ENCODE measurements around the gene TAS1R3. TPM values are rescaled to one million over a fixed set of nuclear protein-coding genes. Genes with fewer than 3 reads are reported as not detected.

TAS1R3 gene
- total RNA-seq, 1 donor from 2014 or later = 0.97 TPM

DNA sequence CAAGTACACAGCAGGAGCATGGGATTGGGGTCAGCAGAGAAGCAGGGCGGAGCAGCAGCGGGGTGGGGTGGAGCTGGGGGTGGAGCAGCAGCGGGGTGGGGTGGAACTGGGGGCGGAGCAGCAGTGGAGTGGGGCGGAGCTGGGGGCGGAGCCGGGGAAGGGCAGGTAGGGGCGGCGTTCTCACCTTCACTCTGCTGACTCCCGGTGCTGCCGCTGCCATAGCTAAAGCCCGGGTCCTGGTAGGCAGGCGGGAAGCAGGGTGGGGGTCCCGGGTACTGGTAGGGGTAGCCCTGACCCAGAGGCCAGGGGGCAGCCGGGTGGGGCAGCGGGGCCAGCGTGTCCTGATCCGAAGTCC lies 6.7 kb downstream of the TAS1R3 start:
- H3K4me3 Mint-ChIP-seq (ENCODE audit: unreplicated experiment) = no peak overlapping the region
- H3K27me3 Mint-ChIP-seq (ENCODE audit: unreplicated experiment) = no peaks in the 10 kb centered on the region
- H3K36me3 Mint-ChIP-seq (ENCODE audit: unreplicated experiment) = peaks cover 8% of the 10 kb centered on the region
- no peaks in the 10 kb centered on the region for H3K9me3 Mint-ChIP-seq (ENCODE audit: unreplicated experiment)
- no peak for DNase-seq (ENCODE audit: extremely low spot score, unreplicated experiment)
- H3K27ac Mint-ChIP-seq (ENCODE audit: unreplicated experiment) = no peak overlapping the region
- no peaks in the 10 kb centered on the region for H3K4me1 Mint-ChIP-seq (ENCODE audit: unreplicated experiment)
- TF ChIP-seq, protein P1, sequence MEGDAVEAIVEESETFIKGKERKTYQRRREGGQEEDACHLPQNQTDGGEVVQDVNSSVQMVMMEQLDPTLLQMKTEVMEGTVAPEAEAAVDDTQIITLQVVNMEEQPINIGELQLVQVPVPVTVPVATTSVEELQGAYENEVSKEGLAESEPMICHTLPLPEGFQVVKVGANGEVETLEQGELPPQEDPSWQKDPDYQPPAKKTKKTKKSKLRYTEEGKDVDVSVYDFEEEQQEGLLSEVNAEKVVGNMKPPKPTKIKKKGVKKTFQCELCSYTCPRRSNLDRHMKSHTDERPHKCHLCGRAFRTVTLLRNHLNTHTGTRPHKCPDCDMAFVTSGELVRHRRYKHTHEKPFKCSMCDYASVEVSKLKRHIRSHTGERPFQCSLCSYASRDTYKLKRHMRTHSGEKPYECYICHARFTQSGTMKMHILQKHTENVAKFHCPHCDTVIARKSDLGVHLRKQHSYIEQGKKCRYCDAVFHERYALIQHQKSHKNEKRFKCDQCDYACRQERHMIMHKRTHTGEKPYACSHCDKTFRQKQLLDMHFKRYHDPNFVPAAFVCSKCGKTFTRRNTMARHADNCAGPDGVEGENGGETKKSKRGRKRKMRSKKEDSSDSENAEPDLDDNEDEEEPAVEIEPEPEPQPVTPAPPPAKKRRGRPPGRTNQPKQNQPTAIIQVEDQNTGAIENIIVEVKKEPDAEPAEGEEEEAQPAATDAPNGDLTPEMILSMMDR (IDR thresholded peaks at IDR 0.05) = no peak

DNA sequence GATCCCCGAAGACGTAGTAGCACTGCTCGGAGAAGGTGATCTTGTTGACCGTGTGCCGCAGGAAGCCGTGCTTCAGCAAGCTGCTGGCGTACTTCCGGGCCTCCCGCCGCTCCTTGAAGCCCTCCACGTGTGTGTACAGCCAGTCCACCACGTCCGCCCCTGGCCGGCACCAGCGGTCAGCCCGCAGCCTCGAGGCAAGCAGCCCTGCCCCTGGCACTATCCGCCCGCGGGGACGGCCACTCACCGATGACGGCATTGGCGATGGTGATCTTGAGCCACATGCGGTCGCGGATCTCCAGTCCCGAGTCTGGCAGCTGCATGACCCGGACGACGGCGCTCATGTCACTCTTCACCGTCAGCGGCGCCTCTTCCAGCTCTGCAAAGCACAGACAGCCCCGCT lies 7.2 kb downstream of the TAS1R3 start:
- no peaks in the 10 kb centered on the region for H3K27me3 Mint-ChIP-seq (ENCODE audit: unreplicated experiment)
- no peaks in the 10 kb centered on the region for H3K9me3 Mint-ChIP-seq (ENCODE audit: unreplicated experiment)
- H3K36me3 Mint-ChIP-seq (ENCODE audit: unreplicated experiment) = peaks cover 8% of the 10 kb centered on the region
- TF ChIP-seq, protein P1 (IDR thresholded peaks at IDR 0.05) = no peak
- H3K4me3 Mint-ChIP-seq (ENCODE audit: unreplicated experiment) = no peak overlapping the region
- H3K4me1 Mint-ChIP-seq (ENCODE audit: unreplicated experiment) = no peaks in the 10 kb centered on the region
- no peak for DNase-seq (ENCODE audit: extremely low spot score, unreplicated experiment)
- no peak overlapping the region for H3K27ac Mint-ChIP-seq (ENCODE audit: unreplicated experiment)

DNA sequence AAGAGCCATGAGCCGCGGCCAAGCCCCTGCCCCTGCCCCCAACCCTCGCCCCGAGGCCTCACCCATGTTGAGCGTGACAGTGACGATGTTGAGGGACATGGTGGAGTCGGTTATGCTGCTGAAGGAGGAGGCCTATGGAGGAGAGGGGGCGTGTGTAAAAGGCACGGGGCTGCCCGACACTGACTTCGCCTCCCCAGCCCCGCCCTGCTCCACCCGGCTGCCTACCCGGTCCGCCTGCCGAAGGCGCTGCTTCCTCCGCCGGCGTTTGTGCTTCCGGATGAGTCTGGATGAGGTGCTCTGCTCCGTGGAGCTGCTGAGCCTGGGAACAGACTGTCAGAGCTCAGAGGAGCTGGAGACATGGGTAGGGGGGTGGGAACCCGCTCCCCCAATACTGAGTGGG lies 9.1 kb downstream of the TAS1R3 start:
- no peaks in the 10 kb centered on the region for H3K9me3 Mint-ChIP-seq (ENCODE audit: unreplicated experiment)
- no peak for DNase-seq (ENCODE audit: extremely low spot score, unreplicated experiment)
- TF ChIP-seq, protein P1 (IDR thresholded peaks at IDR 0.05) = no peak
- H3K27me3 Mint-ChIP-seq (ENCODE audit: unreplicated experiment) = no peaks in the 10 kb centered on the region
- H3K4me3 Mint-ChIP-seq (ENCODE audit: unreplicated experiment) = no peak overlapping the region
- no peak overlapping the region for H3K27ac Mint-ChIP-seq (ENCODE audit: unreplicated experiment)
- H3K4me1 Mint-ChIP-seq (ENCODE audit: unreplicated experiment) = peaks cover 6% of the 10 kb centered on the region
- H3K36me3 Mint-ChIP-seq (ENCODE audit: unreplicated experiment) = peaks cover 8% of the 10 kb centered on the region

DNA sequence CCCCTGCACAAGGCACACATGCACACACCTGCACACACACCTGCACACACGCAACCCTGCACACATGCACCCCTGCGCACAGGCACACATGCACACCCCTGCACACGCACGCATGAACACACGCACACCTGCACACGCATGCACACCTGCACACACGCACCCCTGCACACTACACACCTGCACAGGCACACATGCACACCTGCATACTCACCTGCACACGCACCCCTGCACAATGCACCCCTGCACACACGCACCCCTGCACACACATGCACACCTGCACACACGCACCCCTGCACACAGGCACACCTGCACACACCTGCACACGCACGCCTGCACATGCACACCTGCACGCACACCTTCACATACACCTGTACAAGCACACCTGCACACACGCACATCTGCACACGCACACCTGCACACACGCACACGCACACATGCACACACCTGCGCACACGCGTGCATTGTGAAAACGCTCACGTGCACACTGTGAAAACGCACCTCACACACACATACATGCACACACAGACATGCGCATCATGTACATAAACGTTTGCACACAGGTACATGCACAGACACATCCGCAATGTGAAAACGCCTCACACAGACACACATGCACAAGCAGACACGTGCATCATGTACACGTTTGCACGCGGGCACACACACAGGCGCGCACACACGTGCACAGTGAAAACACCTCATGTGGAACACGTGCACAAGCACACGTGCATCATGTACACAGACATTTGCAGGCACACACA lies 9.9 kb downstream of the TAS1R3 start:
- Mint-ChIP-seq H3K9me3 (ENCODE audit: unreplicated experiment) (no peaks in the 10 kb centered on the region), H3K4me1 (ENCODE audit: unreplicated experiment) (peaks cover 8% of the 10 kb centered on the region), H3K27me3 (ENCODE audit: unreplicated experiment) (no peaks in the 10 kb centered on the region), H3K4me3 (ENCODE audit: unreplicated experiment) (no peak overlapping the region), H3K36me3 (ENCODE audit: unreplicated experiment) (peaks cover 8% of the 10 kb centered on the region), H3K27ac (ENCODE audit: unreplicated experiment) (no peak overlapping the region)
- TF ChIP-seq, protein P1 (IDR thresholded peaks at IDR 0.05) = no peak
- no peak for DNase-seq (ENCODE audit: extremely low spot score, unreplicated experiment)

DNA sequence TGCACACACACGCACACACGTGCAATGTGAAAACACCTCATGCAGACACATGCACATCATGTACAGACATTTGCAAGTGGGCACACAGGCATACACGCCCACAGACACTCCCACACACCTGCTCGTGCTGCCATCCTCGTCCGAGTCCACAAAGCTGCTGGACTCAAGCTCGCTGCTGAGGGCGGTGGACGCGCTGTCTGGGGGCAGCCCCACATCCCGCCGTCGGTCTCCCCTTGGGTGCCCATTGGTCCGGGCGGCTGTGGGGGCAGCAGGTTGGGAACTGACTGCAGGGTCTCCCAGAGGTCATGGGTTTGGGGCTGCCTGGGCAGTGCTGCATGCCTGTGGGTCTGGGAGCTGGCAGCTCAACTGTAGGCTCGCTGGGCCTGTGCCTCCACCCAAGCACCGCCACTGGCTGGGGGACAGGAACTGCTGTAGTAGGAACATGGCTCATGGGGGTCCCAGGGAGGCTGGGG lies 10.5 kb downstream of the TAS1R3 start:
- TF ChIP-seq, protein P1 (IDR thresholded peaks at IDR 0.05) = no peak
- H3K36me3 Mint-ChIP-seq (ENCODE audit: unreplicated experiment) = peaks cover 8% of the 10 kb centered on the region
- DNase-seq (ENCODE audit: extremely low spot score, unreplicated experiment) = no peak
- no peak overlapping the region for H3K27ac Mint-ChIP-seq (ENCODE audit: unreplicated experiment)
- no peaks in the 10 kb centered on the region for H3K27me3 Mint-ChIP-seq (ENCODE audit: unreplicated experiment)
- no peak overlapping the region for H3K4me3 Mint-ChIP-seq (ENCODE audit: unreplicated experiment)
- no peaks in the 10 kb centered on the region for H3K9me3 Mint-ChIP-seq (ENCODE audit: unreplicated experiment)
- peaks cover 12% of the 10 kb centered on the region for H3K4me1 Mint-ChIP-seq (ENCODE audit: unreplicated experiment)

Measured in osteocyte (in vitro differentiated cells).